Measurements from ENCODE around the gene DLEC1. TPM values are rescaled to one million over a fixed set of nuclear protein-coding genes. Genes with fewer than 3 reads are reported as not detected.

DLEC1 gene
- polyA plus RNA-seq, 1 donor from 2014 or later, result 0.25 TPM

DNA sequence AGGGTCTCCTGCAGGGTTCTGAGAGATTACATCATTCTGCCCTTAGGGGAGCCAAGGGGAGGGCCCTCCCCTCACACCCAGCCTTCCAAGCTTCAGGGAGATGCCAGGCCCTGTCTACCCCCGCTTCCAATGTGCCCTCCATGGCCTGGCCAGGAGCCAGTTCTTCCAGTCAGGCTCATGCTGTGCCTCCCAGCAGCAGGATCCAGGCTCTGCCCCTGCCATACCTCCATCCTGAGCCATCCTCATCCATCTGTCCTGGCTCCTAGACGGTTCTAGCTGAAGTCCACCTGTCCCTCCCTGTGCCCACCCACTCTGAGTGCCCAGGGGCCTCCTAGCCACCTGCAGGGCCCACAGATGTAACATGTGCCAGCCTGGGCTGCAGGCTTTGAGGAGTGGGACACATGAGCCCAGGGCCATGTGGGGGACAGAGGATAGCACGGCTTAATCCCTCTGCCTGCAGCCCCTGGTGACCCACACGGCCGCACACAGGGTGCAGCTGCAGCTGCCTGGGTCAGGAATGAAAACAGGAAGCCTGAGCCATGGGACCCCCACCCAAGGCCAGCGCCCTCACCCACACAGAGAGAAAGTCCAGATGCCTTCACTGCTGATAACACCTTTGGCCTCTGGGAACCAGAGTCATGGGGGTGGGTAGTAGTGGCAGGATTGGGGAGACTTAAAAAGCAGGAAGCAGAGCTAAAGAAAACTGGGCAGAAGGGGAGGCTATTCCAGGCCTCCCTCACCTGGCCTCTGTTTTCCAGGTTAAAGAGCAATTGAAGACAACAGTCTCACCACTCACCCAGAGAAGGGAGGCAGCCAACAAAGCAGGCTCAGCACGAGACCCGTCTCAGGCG lies 21.3 kb upstream of the DLEC1 start (continued):
- TF ChIP-seq, protein P1, sequence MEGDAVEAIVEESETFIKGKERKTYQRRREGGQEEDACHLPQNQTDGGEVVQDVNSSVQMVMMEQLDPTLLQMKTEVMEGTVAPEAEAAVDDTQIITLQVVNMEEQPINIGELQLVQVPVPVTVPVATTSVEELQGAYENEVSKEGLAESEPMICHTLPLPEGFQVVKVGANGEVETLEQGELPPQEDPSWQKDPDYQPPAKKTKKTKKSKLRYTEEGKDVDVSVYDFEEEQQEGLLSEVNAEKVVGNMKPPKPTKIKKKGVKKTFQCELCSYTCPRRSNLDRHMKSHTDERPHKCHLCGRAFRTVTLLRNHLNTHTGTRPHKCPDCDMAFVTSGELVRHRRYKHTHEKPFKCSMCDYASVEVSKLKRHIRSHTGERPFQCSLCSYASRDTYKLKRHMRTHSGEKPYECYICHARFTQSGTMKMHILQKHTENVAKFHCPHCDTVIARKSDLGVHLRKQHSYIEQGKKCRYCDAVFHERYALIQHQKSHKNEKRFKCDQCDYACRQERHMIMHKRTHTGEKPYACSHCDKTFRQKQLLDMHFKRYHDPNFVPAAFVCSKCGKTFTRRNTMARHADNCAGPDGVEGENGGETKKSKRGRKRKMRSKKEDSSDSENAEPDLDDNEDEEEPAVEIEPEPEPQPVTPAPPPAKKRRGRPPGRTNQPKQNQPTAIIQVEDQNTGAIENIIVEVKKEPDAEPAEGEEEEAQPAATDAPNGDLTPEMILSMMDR (IDR thresholded peaks at IDR 0.05; ENCODE audit: poor library complexity, severe bottlenecking), result no peak
- TF ChIP-seq TAF1 (IDR thresholded peaks at IDR 0.05; ENCODE audit: low read depth) (no peak), RAD21 (conservative IDR thresholded peaks at IDR 0.05) (no peak)

DNA sequence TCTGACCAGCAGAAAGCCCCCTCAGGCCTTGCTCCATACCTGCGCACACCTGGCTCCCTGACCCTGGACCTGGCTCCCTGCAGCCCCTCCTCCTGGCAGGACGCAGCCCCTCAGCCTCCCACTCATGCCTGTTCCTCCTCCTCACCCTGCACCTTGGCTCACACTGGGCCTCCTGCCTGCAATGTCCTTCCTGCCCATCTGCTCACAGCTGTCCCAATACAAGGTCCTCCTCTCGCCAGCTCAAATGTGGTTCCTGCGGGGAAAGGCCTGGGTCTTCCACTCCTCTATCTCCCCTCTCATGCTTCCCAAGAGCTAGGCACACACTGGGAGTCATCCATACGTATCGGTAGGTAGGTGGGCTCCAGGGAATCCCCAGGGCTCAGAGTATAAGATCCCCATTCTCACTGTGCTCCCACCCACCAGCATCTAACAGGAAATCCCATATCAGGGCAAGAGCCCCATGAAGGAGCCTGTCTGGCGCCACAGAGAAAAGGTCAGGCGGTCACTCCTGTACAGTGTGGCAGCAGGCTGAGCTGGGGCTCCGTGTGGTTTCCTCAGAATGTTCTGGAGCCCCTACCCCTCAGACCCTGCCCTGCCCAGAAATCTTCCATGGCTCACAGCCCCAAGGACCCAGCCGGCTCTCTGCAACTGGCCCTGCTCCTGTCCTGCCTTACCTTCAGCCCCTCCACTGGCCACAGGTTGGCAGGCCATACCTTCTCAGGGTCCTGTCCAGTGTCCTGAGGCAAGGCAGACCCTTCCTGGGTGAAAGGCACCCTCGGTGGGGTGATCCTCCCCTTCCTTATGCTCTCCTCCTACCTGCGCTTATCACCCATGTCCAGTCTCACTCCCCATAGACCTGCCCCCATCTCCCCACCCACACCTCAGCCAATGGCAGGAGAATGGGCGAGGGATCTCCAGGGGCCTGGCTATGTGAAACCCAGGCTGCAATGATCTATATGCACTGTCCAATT lies 20.4 kb upstream of the DLEC1 start:
- no peak overlapping the region for H3K4me2 ChIP-seq (ENCODE audit: low read length)
- H3F3A ChIP-seq (ENCODE audit: insufficient read depth, low read length, poor library complexity, severe bottlenecking), result no peaks in the 10 kb centered on the region
- H2AFZ ChIP-seq (ENCODE audit: low read depth, low read length), result no peak overlapping the region
- H3K79me2 ChIP-seq (replicated peaks; ENCODE audit: insufficient read depth, low read length), result no peaks in the 10 kb centered on the region
- H3K4me3 ChIP-seq (ENCODE audit: low read length), result no peak overlapping the region
- no peaks in the 10 kb centered on the region for H4K20me1 ChIP-seq (ENCODE audit: insufficient read depth)
- no peaks in the 10 kb centered on the region for H3K36me3 ChIP-seq (ENCODE audit: insufficient read depth, low read length)
- no peaks in the 10 kb centered on the region for H3K27me3 ChIP-seq (ENCODE audit: insufficient read depth, low read depth, low read length)
- H3K9ac ChIP-seq (ENCODE audit: low read length), result no peak overlapping the region
- TF ChIP-seq SMC3 (conservative IDR thresholded peaks at IDR 0.05; ENCODE audit: poor library complexity) (no peak), POLR2AphosphoS5 (IDR thresholded peaks at IDR 0.05) (no peak), EZH2 (IDR thresholded peaks at IDR 0.05; ENCODE audit: borderline replicate concordance, insufficient read depth, low read length, poor library complexity, severe bottlenecking) (no peak), RAD21 (conservative IDR thresholded peaks at IDR 0.05) (no peak), EP300 (conservative IDR thresholded peaks at IDR 0.05; ENCODE audit: poor library complexity, severe bottlenecking) (no peak), MXI1 (conservative IDR thresholded peaks at IDR 0.05; ENCODE audit: poor library complexity, severe bottlenecking) (no peak), TAF1 (IDR thresholded peaks at IDR 0.05; ENCODE audit: low read depth) (no peak)
- TF ChIP-seq, protein P1 (IDR thresholded peaks at IDR 0.05; ENCODE audit: poor library complexity, severe bottlenecking), result no peak
- TF ChIP-seq, protein P2, sequence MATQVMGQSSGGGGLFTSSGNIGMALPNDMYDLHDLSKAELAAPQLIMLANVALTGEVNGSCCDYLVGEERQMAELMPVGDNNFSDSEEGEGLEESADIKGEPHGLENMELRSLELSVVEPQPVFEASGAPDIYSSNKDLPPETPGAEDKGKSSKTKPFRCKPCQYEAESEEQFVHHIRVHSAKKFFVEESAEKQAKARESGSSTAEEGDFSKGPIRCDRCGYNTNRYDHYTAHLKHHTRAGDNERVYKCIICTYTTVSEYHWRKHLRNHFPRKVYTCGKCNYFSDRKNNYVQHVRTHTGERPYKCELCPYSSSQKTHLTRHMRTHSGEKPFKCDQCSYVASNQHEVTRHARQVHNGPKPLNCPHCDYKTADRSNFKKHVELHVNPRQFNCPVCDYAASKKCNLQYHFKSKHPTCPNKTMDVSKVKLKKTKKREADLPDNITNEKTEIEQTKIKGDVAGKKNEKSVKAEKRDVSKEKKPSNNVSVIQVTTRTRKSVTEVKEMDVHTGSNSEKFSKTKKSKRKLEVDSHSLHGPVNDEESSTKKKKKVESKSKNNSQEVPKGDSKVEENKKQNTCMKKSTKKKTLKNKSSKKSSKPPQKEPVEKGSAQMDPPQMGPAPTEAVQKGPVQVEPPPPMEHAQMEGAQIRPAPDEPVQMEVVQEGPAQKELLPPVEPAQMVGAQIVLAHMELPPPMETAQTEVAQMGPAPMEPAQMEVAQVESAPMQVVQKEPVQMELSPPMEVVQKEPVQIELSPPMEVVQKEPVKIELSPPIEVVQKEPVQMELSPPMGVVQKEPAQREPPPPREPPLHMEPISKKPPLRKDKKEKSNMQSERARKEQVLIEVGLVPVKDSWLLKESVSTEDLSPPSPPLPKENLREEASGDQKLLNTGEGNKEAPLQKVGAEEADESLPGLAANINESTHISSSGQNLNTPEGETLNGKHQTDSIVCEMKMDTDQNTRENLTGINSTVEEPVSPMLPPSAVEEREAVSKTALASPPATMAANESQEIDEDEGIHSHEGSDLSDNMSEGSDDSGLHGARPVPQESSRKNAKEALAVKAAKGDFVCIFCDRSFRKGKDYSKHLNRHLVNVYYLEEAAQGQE (IDR thresholded peaks at IDR 0.05; ENCODE audit: borderline replicate concordance), result no peak
- H3K9me2 ChIP-seq (ENCODE audit: insufficient read depth, low read length), result no peaks in the 10 kb centered on the region
- H3K27ac ChIP-seq (ENCODE audit: low read length), result no peak overlapping the region
- no peaks in the 10 kb centered on the region for H3K9me3 ChIP-seq (ENCODE audit: low read length)
